ENCODE results near the gene TRIM17.

GRCh38 chr1:228375578-228376261 lies 40.9 kb downstream of the TRIM17 start:
- TF ChIP-seq ZNF737 (CRISPR knock-in tag; IDR thresholded peaks at IDR 0.05; ENCODE audit: borderline replicate concordance) (no peak), BATF2 (CRISPR knock-in tag; IDR thresholded peaks at IDR 0.05) (no peak), ARID2 (CRISPR knock-in tag; IDR thresholded peaks at IDR 0.05; ENCODE audit: borderline replicate concordance) (no peak), ZNF883 (CRISPR knock-in tag; IDR thresholded peaks at IDR 0.05; ENCODE audit: not compliant biosample characterization) (no peak), RAD21 (CRISPR knock-in tag; IDR thresholded peaks at IDR 0.05) (no peak), CHCHD3 (CRISPR knock-in tag; IDR thresholded peaks at IDR 0.05) (no peak), GRHL1 (CRISPR knock-in tag; conservative IDR thresholded peaks at IDR 0.05) (no peak), ZNF263 (CRISPR knock-in tag; IDR thresholded peaks at IDR 0.05) (no peak), CTCF (CRISPR knock-in tag; IDR thresholded peaks at IDR 0.05) (no peak), TMF1 (CRISPR knock-in tag; IDR thresholded peaks at IDR 0.05; ENCODE audit: low read depth) (no peak), JUND (CRISPR knock-in tag; IDR thresholded peaks at IDR 0.05) (no peak), SNAPC4 (CRISPR knock-in tag; IDR thresholded peaks at IDR 0.05) (no peak), ZNF841 (CRISPR knock-in tag; IDR thresholded peaks at IDR 0.05; ENCODE audit: borderline replicate concordance) (no peak), MAZ (IDR thresholded peaks at IDR 0.05; ENCODE audit: borderline replicate concordance, low read depth, low read length) (no peak), MAZ (CRISPR knock-in tag; IDR thresholded peaks at IDR 0.05; ENCODE audit: low read depth) (no peak)
